ENCODE data around the gene UBXN7.

GRCh38 chr3:196408565-196409300 lies 23.5 kb downstream of the UBXN7 start:
- no peak for TF ChIP-seq ELF4 (CRISPR knock-in tag; IDR thresholded peaks at IDR 0.05)
- TF ChIP-seq GMEB1 (CRISPR knock-in tag; IDR thresholded peaks at IDR 0.05): no peak
- no peak for TF ChIP-seq ZBTB1 (CRISPR knock-in tag; IDR thresholded peaks at IDR 0.05; ENCODE audit: borderline replicate concordance, low read depth)
- no peak for TF ChIP-seq EZH2 (IDR thresholded peaks at IDR 0.05; ENCODE audit: borderline replicate concordance, low read depth, low read length)
- no peak for TF ChIP-seq REST (IDR thresholded peaks at IDR 0.05; ENCODE audit: borderline replicate concordance)
- TF ChIP-seq REST (CRISPR knock-in tag; IDR thresholded peaks at IDR 0.05; ENCODE audit: low read depth): no peak
- no peak for TF ChIP-seq ETS1 (conservative IDR thresholded peaks at IDR 0.05; ENCODE audit: control insufficient read depth, low read depth, low read length)
- TF ChIP-seq NR2C1 (IDR thresholded peaks at IDR 0.05): no peak
- TF ChIP-seq NR2C1 (tag; IDR thresholded peaks at IDR 0.05): no peak
- TF ChIP-seq CHD4 (IDR thresholded peaks at IDR 0.05; ENCODE audit: insufficient read depth, insufficient replicate concordance, low read depth, low read length, poor library complexity, severe bottlenecking): no peak
- TF ChIP-seq ZBTB26 (CRISPR knock-in tag; IDR thresholded peaks at IDR 0.05): no peak
- TF ChIP-seq KAT2B (IDR thresholded peaks at IDR 0.05; ENCODE audit: low read depth, low read length): no peak
- no peak for TF ChIP-seq TEAD2 (tag; IDR thresholded peaks at IDR 0.05)
- TF ChIP-seq MLLT1 (IDR thresholded peaks at IDR 0.05): no peak
- TF ChIP-seq USF1 (CRISPR knock-in tag; IDR thresholded peaks at IDR 0.05): no peak
- TF ChIP-seq TCFL5 (CRISPR knock-in tag; conservative IDR thresholded peaks at IDR 0.05): no peak

Data from K562 (cell line).